Calu3 (cell line): ENCODE results near the gene IGFBP6. TPM values are rescaled to one million over a fixed set of nuclear protein-coding genes. Genes with fewer than 3 reads are reported as not detected.

Experiments used
- BruUV-seq: library from RNA; stranded (reverse); fragments of 400-500 nt; replicated peaks from 2 replicates; lab custom pipeline; 2021; lab: Mats Ljungman, UMichigan
- CTCF ChIA-PET: fragments of 300-600 bp; sonication (Branson Sonifier 250); formaldehyde crosslinking; loops from one replicate; lab custom pipeline; 2022; ENCODE audit warnings: antibody characterized with exemption; lab: Charles Lee
- DNase-seq: peaks from one replicate; pipeline ENCODE4 v3.0.0; 2022
- H3K27ac Mint-ChIP-seq: one replicate; pipeline ENCODE4 v1.8.0; 2022; ENCODE audit warnings: mixed read lengths; ENCODE audit not compliant: unreplicated experiment
- H3K27me3 Mint-ChIP-seq: one replicate; pipeline ENCODE4 v1.8.0; 2022; ENCODE audit warnings: mixed read lengths; ENCODE audit not compliant: unreplicated experiment
- H3K36me3 Mint-ChIP-seq: one replicate; pipeline ENCODE4 v1.8.0; 2022; ENCODE audit warnings: mild to moderate bottlenecking, moderate library complexity, mixed read lengths; ENCODE audit not compliant: insufficient read depth, unreplicated experiment
- H3K4me1 Mint-ChIP-seq: one replicate; pipeline ENCODE4 v1.8.0; 2022; ENCODE audit warnings: mild to moderate bottlenecking, low read depth, mixed read lengths; ENCODE audit not compliant: unreplicated experiment
- H3K4me3 Mint-ChIP-seq: one replicate; pipeline ENCODE4 v1.8.0; 2022; ENCODE audit warnings: mild to moderate bottlenecking, low read depth, moderate library complexity, mixed read lengths; ENCODE audit not compliant: unreplicated experiment
- H3K9me3 Mint-ChIP-seq: one replicate; pipeline ENCODE4 v1.8.0; 2022; ENCODE audit warnings: low read depth, mixed read lengths; ENCODE audit not compliant: unreplicated experiment
- intact Hi-C: fragments of 100-400 bp; cut with micrococcal nuclease; formaldehyde crosslinking; loops from one replicate; pipeline ENCODE4 v1.10.0; 2022; ENCODE audit not compliant: unreplicated experiment
- total RNA-seq: library from RNA; stranded (reverse); gene quantifications from 2 replicates; pipeline ENCODE4 v1.2.3, GENCODE V29; 2022
- TF ChIP-seq, protein P1 (sequence below): fragments of 200-600 bp; IDR thresholded peaks from one replicate; pipeline ENCODE4 v1.8.0; 2022; ENCODE audit warnings: antibody characterized with exemption; ENCODE audit not compliant: unreplicated experiment

IGFBP6 gene
- total RNA-seq, 1 experiment from 2014 or later, result 25.4 TPM

DNA sequence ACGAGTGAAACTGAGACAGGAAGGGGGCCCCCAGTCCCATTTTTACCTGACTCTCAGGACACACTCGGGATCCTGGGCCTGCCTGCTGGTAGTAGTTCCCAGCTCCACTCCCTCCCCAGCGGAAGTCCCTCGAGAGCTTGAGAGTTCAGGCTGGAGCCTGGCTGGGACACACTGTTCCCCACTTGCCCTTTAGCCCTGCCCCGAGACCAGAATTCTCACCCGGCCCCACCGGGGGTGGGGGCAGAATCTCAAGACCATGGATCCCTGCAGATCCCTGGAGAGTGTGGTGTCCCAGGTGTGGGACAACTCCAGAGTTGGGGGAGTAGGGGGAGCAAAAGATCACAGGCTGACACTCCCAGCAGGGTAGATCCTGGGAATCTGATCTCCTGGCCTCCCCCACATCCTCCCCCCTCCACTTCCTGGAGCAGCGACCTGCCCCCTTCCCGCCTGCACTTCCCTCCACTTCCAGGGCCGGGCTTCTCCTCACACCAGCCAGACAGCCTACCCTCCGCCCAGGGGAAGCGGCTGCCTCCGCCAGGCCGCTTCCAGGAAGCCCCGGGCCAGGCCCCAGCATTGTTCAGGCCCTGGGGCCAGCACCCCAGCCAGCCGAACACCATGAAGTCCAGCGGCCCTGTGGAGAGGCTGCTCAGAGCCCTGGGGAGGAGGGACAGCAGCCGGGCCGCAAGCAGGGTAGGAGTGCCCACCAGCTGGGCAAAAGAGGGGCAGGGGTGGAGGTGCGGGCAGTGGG is 47.7 kb upstream of the IGFBP6 start, which contains the start of gene TNS2:
Gene TNS2, plus strand, starts transcription at position 495 of the 748 bp plus-strand sequence. Its CDS starts 121 bp downstream, at position 616.
- Mint-ChIP-seq H3K4me1 (peaks cover 27% of the 10 kb centered on the region), H3K36me3 (peaks cover 48% of the 10 kb centered on the region), H3K9me3 (no peaks in the 10 kb centered on the region), H3K27me3 (no peaks in the 10 kb centered on the region), H3K4me3 (no peak within 1 kb of the TSS), H3K27ac (peak within 1 kb of the TSS; percentile 21)
- no TSS peak for BruUV-seq
- DNase-seq, result no peak
- intact Hi-C loops, result no loop called here
- TF ChIP-seq, protein P1, sequence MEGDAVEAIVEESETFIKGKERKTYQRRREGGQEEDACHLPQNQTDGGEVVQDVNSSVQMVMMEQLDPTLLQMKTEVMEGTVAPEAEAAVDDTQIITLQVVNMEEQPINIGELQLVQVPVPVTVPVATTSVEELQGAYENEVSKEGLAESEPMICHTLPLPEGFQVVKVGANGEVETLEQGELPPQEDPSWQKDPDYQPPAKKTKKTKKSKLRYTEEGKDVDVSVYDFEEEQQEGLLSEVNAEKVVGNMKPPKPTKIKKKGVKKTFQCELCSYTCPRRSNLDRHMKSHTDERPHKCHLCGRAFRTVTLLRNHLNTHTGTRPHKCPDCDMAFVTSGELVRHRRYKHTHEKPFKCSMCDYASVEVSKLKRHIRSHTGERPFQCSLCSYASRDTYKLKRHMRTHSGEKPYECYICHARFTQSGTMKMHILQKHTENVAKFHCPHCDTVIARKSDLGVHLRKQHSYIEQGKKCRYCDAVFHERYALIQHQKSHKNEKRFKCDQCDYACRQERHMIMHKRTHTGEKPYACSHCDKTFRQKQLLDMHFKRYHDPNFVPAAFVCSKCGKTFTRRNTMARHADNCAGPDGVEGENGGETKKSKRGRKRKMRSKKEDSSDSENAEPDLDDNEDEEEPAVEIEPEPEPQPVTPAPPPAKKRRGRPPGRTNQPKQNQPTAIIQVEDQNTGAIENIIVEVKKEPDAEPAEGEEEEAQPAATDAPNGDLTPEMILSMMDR, result no peak
- CTCF ChIA-PET, result no interaction called here

DNA sequence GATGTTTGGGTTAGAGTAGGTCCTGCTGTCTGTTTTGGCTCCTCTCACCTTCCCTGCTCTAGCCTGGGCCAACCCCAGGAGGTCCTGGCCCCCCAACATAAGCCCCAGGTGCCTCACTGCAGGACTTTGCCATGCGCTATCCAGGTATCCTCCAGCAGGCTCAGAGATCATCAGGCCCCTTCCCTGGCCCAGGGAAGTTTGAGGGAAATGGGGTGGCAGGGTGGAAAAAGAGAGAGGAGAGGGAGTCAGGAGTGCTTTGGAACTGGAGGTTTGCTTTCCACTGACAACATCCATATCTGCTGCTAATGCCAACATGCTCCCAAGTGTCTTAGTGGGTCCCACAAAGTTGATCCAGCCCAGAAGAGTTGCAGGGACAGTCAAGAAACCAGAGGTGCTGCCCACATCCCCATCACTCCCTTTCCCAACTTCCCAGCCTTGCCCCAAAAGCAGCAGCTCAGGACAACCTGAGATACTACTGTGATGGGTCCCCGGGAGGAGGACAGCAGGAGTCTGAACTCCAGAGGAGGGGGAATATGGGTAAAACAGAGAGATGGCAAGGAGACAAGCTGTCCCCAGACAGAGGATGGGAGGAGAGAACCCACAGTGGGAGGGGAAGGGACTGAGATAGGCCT is 46.9 kb upstream of the IGFBP6 start:
- BruUV-seq, result no TSS peak
- peaks cover 19% of the 10 kb centered on the region for H3K4me1 Mint-ChIP-seq

DNA sequence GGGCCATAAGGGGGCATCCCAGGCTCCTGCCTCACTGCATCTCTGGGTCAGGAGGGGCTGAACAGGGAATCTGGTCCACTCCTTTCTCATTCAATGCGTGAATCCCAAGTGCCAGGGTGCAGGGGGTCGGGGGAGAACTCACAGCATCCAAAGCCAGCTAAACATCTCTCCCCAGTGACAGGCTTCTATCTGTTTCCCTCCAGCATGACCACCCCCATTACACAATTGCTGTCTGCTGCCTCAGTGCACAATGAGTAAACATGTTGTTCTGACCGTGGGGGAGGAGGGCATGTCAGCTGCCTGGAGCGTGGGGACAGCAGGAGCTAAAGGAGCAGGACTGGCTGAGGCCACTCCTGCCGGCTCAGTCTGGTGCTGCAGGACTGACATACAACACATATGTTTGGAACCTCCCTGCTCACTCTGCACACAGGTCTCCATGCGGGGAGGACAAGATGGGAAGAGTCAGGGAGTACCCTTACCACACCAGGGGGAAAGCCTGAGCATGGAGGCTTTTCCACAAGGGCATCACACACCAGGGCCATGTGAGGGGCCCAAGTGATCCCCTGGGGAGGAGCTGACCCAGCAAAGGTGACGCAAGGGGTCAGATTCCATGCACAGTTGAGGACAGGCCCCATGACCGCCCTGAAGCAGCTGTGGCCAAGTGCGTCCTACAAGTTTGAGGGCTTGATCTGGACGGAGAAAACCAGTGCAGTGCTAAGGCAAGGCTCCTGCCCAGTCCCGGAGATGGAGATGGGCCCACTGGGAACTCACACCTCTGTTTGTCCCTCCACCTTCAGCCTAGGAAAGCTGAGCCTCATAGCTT is 46.2 kb upstream of the IGFBP6 start:
- CTCF ChIA-PET, result no interaction called here
- Mint-ChIP-seq H3K36me3 (peaks cover 39% of the 10 kb centered on the region), H3K4me3 (no peak overlapping the region), H3K27me3 (no peaks in the 10 kb centered on the region), H3K4me1 (peaks cover 15% of the 10 kb centered on the region), H3K27ac (no peak overlapping the region), H3K9me3 (no peaks in the 10 kb centered on the region)
- intact Hi-C loops, result no loop called here
- TF ChIP-seq, protein P1, result no peak
- TSS peak; percentile 14 for BruUV-seq
- no peak for DNase-seq

More for the DNA sequence above, 46.9 kb upstream of the IGFBP6 start:
- no peak for DNase-seq
- TF ChIP-seq, protein P1, result no peak
- H3K36me3 Mint-ChIP-seq, result peaks cover 44% of the 10 kb centered on the region
- no peak overlapping the region for H3K27ac Mint-ChIP-seq
- no peaks in the 10 kb centered on the region for H3K27me3 Mint-ChIP-seq
- CTCF ChIA-PET, result no interaction called here
- intact Hi-C loops, result no loop called here
- no peak overlapping the region for H3K4me3 Mint-ChIP-seq
- no peaks in the 10 kb centered on the region for H3K9me3 Mint-ChIP-seq

DNA sequence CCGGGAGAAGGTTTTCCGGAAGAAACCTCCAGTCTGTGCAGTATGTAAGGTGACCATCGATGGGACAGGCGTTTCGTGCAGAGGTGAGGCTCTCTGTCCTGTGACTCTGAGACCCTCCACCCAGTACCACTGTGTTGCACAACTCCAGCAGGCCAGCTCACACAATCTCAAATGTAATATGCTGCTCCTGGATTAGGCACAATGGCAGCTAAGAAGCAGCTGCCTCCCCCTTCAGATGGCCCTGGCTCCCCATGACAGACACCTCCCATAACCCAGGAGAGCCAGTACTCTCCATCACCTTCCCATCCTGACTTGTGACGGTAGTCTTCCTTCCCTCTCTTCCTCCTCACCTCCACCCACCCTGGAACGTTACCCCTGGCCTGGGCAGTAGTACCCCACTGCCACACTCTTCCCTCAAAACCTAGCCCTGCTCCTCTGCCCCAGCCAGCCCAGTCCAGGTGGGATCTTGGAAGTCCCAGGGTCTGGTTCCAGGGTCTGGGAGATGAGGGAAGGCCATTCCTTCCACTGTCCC is 45.5 kb upstream of the IGFBP6 start:
- H3K36me3 Mint-ChIP-seq, result peaks cover 33% of the 10 kb centered on the region
- no peak for DNase-seq
- H3K4me1 Mint-ChIP-seq, result peaks cover 15% of the 10 kb centered on the region
- H3K9me3 Mint-ChIP-seq, result no peaks in the 10 kb centered on the region
- CTCF ChIA-PET, result no interaction called here
- peak overlapping the region; percentile 19 for H3K4me3 Mint-ChIP-seq
- peaks cover 4% of the 10 kb centered on the region for H3K27me3 Mint-ChIP-seq
- no TSS peak for BruUV-seq
- intact Hi-C loops, result no loop called here
- TF ChIP-seq, protein P1, result no peak
- H3K27ac Mint-ChIP-seq, result no peak overlapping the region
